GM18502 (cell line): ENCODE results near the gene GRIN3B.

Source experiments
- ATAC-seq: cut with Tn5 transposase; IDR thresholded peaks from one replicate; pipeline ENCODE4 v1.9.1; 2021; ENCODE audit warnings: mild to moderate bottlenecking; ENCODE audit not compliant: unreplicated experiment, poor library complexity

The GRIN3B gene

GRCh38 chr19:1053176-1054101 lies 53.2 kb downstream of the GRIN3B start:
- no peak for ATAC-seq

- no peak for ATAC-seq
Observed at GRCh38 chr19:1054102-1055027, 54.1 kb downstream of the GRIN3B start.

GRCh38 chr19:1055028-1055425 lies 54.8 kb downstream of the GRIN3B start:
- ATAC-seq, result no peak

GRCh38 chr19:1055886-1056620 lies 55.8 kb downstream of the GRIN3B start:
- no peak for ATAC-seq

- ATAC-seq, result no peak
Observed at GRCh38 chr19:1057176-1057855, 57.1 kb downstream of the GRIN3B start.

- no peak for ATAC-seq
Observed at GRCh38 chr19:1058112-1058511, 57.9 kb downstream of the GRIN3B start.
